Glutamatergic neuron (in vitro differentiated cells): ENCODE data around the gene HDAC9. TPM values are rescaled to one million over a fixed set of nuclear protein-coding genes. Genes with fewer than 3 reads are reported as not detected.

Source experiments
- DNase-seq: peaks from one replicate; pipeline ENCODE4 v3.0.0; 2022
- H3K27ac Mint-ChIP-seq: one replicate; pipeline ENCODE4 v1.8.0; 2020; ENCODE audit warnings: mild to moderate bottlenecking, mixed read lengths, inconsistent platforms; ENCODE audit not compliant: unreplicated experiment
- H3K27me3 Mint-ChIP-seq: one replicate; pipeline ENCODE4 v1.8.0; 2020; ENCODE audit warnings: mild to moderate bottlenecking, moderate library complexity, mixed read lengths, inconsistent platforms; ENCODE audit not compliant: unreplicated experiment
- H3K36me3 Mint-ChIP-seq: one replicate; pipeline ENCODE4 v1.8.0; 2020; ENCODE audit warnings: mild to moderate bottlenecking, mixed read lengths, inconsistent platforms; ENCODE audit not compliant: unreplicated experiment
- H3K4me1 Mint-ChIP-seq: one replicate; pipeline ENCODE4 v1.8.0; 2020; ENCODE audit warnings: mild to moderate bottlenecking, low read depth, mixed read lengths, inconsistent platforms; ENCODE audit not compliant: unreplicated experiment
- H3K4me3 Mint-ChIP-seq: one replicate; pipeline ENCODE4 v1.8.0; 2020; ENCODE audit warnings: mild to moderate bottlenecking, mixed read lengths, inconsistent platforms; ENCODE audit not compliant: unreplicated experiment
- H3K9me3 Mint-ChIP-seq: one replicate; pipeline ENCODE4 v1.8.0; 2020; ENCODE audit warnings: mild to moderate bottlenecking, moderate library complexity, mixed read lengths, inconsistent platforms; ENCODE audit not compliant: unreplicated experiment
- CTCF ChIP-seq: fragments of 200-600 bp; sonication (generic); IDR thresholded peaks from one replicate; pipeline ENCODE4 v1.5.0; 2021; ENCODE audit not compliant: partially characterized antibody, unreplicated experiment
- total RNA-seq: library from RNA; stranded (reverse); fragmentation: NEBNext Ultra II Directional; extraction: Animal tissue kit (Norgen Biotek cat#: 25700); gene quantifications from one replicate; pipeline ENCODE4 v1.2.1, GENCODE V29; 2021; ENCODE audit not compliant: unreplicated experiment

Gene HDAC9
- total RNA-seq, 1 donor from 2014 or later, result 94.8 TPM

GRCh38 chr7:18889436-18889835, 393.9 kb downstream of the HDAC9 start:
- no peak overlapping the region for H3K4me3 Mint-ChIP-seq

GRCh38 chr7:18890134-18890533, 394.6 kb downstream of the HDAC9 start:
- H3K4me3 Mint-ChIP-seq, result no peak overlapping the region
- H3K36me3 Mint-ChIP-seq, result no peaks in the 10 kb centered on the region
- no peaks in the 10 kb centered on the region for H3K27me3 Mint-ChIP-seq
- DNase-seq, result no peak
- no peaks in the 10 kb centered on the region for H3K4me1 Mint-ChIP-seq
- no peak overlapping the region for H3K27ac Mint-ChIP-seq
- no peaks in the 10 kb centered on the region for H3K9me3 Mint-ChIP-seq
- TF ChIP-seq CTCF, result no peak

More at GRCh38 chr7:18889436-18889835, 393.9 kb downstream of the HDAC9 start:
- no peaks in the 10 kb centered on the region for H3K27me3 Mint-ChIP-seq
- no peaks in the 10 kb centered on the region for H3K4me1 Mint-ChIP-seq
- TF ChIP-seq CTCF, result no peak
- H3K36me3 Mint-ChIP-seq, result no peaks in the 10 kb centered on the region
- no peaks in the 10 kb centered on the region for H3K9me3 Mint-ChIP-seq
- DNase-seq, result no peak
- H3K27ac Mint-ChIP-seq, result no peak overlapping the region

GRCh38 chr7:18890885-18891621, 395.5 kb downstream of the HDAC9 start:
- Mint-ChIP-seq H3K9me3 (no peaks in the 10 kb centered on the region), H3K36me3 (no peaks in the 10 kb centered on the region), H3K4me1 (no peaks in the 10 kb centered on the region)

GRCh38 chr7:18893156-18893555, 397.6 kb downstream of the HDAC9 start:
- Mint-ChIP-seq H3K9me3 (no peaks in the 10 kb centered on the region), H3K4me1 (no peaks in the 10 kb centered on the region), H3K36me3 (no peaks in the 10 kb centered on the region), H3K27ac (no peak overlapping the region), H3K27me3 (no peaks in the 10 kb centered on the region), H3K4me3 (no peak overlapping the region)
- no peak for TF ChIP-seq CTCF
- no peak for DNase-seq

More at GRCh38 chr7:18890885-18891621, 395.5 kb downstream of the HDAC9 start:
- Mint-ChIP-seq H3K27me3 (no peaks in the 10 kb centered on the region), H3K4me3 (no peak overlapping the region), H3K27ac (no peak overlapping the region)
- DNase-seq, result no peak
- TF ChIP-seq CTCF, result no peak

- TF ChIP-seq CTCF, result no peak
- Mint-ChIP-seq H3K9me3 (no peaks in the 10 kb centered on the region), H3K4me3 (no peak overlapping the region), H3K36me3 (no peaks in the 10 kb centered on the region), H3K27ac (no peak overlapping the region), H3K27me3 (no peaks in the 10 kb centered on the region), H3K4me1 (no peaks in the 10 kb centered on the region)
- DNase-seq, result no peak
These were observed 398.6 kb downstream of the HDAC9 start for GRCh38 chr7:18894155-18894554.
